Activated T-cell treated with anti-CD3 and anti-CD28 coated beads for 1 hour (primary cell): ENCODE results near the gene JAKMIP2.
A peak's percentile ranks its signal among the peaks of the same experiment; 100 is the strongest.
"Not testable (repeated sequence)": the region's sequence is repeated elsewhere in the genome, so short reads cannot be mapped to it uniquely, and the experiment has no call there.

ENCODE experiments used
- DNase-seq: peaks from one replicate; pipeline ENCODE4 v3.0.0-alpha.2; 2020; ENCODE audit warnings: low read depth

JAKMIP2 gene

DNA sequence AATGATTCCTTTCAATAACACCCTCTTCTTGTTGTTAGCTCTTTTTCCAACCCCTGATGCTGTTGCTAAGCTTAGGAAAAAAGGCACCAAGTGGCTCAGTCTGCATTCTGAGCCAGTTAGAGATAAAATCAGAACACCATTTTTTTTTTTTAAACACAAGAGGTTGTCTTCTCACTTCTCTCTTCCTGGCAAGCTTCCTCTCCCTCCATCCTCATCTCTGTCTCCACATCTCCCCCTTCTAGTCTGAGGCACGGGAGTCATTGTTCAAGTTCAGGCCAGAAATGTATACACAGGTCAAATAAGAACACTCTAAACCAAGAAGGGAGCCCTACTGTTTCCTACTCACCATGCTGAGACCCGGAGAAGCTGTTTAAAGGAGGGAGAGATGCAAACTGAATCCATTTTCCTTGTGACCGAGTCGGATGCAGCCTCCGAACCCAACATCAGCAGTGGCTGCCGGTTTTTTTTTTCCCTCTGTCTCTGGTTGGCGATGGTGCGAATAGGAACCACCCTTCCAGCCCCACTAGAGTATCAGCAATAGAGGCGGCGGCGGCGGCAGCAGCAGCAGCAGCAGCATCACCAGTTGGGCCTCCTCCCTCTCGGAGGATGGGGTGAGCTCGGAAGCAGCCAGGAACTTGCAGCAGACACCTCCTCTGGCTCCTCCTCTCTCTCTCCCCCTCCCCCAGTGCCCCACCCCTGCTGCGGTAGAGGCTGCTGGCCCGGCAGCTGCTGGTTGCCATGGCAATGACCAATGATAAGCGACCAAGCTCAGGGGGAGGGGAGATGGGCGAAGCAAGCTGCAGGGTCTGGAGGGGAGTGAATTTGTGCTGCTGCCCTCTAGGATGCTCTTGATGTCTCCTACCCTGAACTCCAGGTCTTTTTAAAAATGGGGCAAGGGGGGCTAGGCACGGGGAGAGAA is at the start of gene JAKMIP2:
JAKMIP2 (minus strand) TSS at position 619 of the 919 bp plus-strand sequence. CDS start 110,922 bp downstream, outside the sequence.
- peak; percentile 52 for DNase-seq

DNA sequence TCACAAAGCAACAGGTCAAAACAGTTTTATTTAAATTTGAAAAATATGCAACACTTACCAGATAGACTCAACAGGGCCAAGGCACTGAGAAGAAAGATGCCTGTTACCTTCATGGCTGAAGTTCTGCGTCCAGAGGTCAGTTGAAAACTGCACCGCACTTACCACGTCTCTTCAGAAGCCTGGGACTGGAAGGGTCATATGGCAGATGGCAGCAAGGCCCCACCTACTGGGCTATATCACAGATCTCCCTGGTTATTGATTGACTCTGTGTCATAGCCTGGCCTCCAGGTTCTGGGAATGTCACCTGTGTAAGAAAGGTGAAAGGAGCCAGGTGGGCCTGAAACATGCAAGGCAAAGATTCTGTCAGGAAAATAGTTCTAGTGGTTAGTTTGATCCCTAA is 48.9 kb upstream of the JAKMIP2 start, which contains the start of gene SPINK1:
SPINK1 (minus strand) TSS at position 207 of the 400 bp plus-strand sequence; CDS start at position 113, 94 bp downstream.
- no peak for DNase-seq

DNA sequence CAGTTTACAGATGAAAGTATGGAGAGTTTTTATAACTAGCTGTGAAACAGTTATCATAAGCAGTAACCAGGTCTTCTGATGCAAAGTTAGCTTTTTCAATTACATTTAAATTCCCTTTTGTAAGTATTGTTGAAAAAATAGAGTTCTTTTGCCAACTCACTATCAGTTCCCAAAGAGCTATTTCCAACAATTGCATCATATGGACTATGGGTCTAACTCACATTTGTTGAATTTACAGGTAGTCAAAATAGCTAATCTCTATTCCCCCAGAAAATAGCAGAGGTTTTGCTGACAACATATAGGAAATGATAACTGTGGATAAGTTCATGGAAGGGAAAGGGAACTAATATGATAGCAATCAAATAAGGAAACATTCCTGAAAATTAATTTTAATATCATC is 47.5 kb upstream of the JAKMIP2 start:
- no peak for DNase-seq

DNA sequence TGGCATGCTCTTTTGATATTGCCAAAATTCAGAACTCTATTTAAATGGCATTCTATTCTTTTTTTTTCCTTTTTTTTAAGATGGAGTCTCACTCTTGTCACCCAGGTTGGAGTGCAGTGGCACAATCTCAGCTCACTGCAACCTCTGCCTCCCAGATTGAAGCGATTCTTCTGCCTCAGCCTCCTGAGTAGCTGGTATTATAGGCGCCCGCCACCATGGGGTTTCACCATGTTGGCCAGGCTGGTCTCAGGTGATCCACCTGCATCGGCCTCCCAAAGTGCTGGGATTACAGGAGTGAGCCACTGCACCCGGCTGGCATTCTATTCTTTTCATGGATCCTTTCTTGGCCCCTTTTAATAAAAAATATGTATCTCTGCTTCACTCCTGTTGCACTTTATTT is 44.5 kb upstream of the JAKMIP2 start:
- not testable (repeated sequence) for DNase-seq

DNA sequence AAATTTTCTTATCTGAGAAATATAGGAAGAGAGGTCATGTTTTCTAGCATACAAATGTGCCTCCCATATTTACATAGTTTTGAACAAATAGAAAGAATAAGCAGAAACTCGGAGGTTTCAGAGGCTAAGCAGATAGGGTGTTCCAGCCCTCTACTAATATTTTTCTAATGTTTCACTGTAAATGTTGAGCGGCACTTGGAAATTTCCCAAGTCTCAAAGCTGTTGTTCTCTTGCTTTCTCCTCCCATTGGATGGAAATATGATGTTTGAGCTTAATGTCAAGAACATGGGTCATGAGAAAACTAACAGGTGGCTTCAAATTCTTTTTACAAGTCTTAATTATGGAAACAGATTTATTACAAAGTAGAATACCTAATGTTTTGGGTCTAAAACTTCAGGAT is 43.8 kb upstream of the JAKMIP2 start:
- no peak for DNase-seq

DNA sequence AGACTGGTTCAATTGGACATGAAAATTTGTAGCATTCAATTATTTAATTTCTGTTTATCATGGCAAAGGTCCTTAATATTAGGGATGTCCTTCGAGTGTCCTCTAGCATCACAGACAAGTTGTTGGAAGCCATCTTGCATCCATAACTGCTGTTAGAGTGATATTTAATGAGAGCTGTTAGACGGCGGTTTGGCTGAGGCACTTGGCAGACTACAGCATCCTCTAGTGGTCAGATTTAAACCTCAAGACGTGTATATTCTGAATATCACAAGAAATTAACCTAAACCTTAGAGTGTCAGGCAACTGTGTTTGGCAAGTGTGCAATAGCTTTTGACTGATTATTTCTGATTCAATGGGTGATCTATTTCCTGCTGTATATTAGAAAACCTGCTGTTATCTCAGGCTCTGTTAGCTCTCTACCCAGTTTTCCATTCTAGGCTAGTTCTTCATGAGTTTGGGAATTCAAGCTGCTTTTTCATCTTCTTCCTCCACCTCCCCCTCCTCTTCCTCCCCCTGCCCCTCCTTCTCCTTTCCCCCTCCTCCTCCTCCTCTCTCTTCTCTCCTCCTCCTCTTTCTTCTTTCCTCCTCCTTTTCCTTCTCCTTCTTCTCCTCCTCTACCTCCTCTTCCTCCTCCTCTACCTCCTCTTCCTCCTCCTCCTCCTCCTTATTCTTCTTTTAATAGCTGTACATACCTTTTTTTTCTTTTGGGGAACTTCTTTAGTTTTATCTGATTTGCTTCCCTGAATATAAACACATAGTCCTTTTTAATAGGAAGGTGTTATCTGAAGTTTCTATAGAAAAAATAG is 40.4 kb upstream of the JAKMIP2 start:
- no peak for DNase-seq

DNA sequence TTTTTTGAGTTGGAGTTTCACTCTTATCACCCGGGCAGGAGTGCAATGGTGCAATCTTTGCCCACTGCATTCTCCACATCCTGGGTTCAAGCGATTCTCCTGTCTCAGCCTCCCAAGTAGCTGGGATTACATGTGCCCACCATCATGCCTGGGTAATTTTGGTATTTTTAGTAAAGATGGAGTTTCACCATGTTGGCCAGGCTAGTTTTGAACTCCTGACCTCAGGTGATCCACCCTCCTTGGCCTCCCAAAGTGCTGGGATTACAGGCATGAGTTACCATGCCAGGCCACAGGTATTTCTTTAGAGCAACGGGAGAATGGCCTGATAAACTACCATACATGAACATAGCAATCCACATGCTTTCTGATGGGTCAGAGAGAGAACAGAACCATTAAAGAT is 39.7 kb upstream of the JAKMIP2 start:
- not testable (repeated sequence) for DNase-seq

DNA sequence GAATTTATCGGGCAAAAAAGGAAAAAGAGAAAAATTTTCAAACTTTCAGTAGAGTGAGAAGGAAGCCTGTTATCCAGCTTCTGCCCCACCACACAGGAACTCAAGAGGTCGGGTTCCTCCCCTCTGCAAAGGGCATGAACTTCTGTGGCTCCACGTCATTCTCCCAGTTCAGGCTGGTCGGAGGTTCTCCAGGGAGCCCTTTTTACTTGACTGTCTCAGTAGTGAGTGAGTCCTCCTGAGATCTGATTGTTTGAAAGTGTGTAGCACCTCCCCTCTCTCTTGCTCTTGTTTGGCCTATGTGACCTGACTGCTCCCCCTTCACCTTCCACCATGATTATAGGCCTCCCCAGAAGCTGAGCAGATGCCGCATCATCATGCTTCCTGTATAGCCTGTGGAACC is 39.2 kb upstream of the JAKMIP2 start:
- no peak for DNase-seq

DNA sequence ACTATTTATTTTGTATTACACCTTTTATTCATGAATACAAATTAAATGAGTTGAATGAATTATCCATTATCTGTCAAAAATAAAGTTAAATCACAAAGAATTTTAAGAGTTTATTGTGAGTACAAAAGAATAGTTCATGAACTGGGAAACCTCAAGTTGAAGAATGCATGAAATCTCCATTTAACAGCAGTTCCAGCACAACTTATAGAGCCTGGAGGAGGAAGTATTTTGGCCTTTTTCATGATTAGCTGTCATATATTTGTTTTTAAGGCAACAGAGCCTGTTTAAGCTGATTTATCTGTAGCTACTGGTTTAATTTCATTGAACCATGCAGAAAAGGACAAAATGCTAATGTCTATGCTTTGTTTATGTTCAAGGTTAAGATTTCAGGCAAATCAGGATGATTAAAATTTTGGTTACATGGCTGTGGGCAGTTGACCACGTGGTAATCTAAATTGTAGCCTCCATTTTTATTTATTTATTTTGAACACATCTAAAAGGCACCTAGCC is 36.8 kb upstream of the JAKMIP2 start:
- no peak for DNase-seq

DNA sequence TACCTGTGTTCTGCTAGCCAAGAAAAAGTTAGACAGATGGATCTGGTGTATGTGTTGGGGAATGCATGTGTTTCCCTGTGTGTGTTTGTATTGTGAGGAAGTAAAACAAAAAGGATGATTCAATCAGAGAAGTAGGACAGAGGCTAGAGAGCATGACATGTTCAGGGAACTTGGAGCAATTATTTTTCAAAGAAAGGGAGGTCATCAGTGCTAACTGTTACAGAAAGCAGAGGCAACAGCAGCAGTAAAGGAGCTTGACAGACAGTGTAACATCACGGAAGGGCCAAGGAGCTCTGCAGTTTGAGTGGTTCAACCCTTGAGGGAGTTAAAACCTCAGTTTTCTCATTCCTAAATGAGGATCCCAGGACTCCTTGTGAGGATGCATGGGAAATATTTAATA is 35.8 kb upstream of the JAKMIP2 start:
- DNase-seq: no peak

DNA sequence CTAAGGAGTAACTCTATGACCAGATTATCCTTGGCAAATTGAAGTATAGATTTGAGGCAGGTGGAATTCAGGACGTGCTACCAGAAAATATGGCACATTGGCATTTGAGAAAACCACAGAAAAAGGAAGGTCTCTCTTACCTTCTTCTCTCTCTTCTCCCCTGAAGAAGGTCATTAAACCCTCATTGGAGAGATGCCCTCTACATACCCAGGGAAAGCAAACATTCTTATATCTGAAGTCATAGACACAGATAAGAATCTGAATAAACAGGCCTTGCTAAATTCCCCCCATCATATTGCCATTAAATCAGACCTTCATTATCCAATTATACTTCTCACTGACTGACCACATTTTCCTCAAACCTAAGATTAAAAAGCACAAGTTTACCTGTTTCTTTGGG is 31.2 kb upstream of the JAKMIP2 start:
- no peak for DNase-seq

DNA sequence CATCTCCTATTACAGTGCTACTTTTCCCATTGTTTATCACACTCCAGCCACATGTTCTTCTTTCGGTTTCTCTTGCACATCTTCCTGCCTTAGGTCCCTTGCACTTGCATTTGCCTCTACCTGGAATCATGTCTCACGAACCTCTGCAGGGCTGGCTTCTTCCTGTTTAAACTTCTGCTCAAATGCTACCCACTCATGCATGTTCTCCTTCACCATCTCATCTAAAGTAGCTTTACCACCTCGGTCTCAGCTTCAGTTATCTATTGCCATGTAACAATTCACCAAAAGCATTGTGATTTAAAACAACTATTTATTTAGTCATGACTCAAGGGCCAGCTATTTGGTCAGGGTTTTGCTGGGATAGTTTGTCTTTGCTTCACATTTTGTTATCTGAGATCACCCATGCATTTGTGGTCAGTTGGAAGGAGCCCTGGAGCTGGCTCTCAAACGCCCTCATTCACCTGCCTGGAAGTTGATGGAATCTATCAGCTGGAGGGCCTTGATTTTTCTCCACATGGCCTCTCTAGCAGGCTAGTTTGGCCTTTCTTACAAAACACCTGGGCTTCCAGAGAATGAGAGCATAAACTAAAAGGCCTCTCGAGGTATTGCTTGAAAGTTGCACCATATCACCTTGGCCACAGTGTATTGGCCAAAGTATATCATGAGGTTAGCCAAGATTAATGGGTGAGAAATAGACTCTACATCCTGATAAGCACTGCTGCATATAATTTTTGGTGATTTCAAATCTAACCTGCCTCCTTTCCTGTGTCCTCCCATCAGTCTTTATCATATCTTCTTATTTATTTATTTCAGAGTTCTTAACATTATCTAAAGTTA is 27.5 kb upstream of the JAKMIP2 start:
- DNase-seq: no peak

DNA sequence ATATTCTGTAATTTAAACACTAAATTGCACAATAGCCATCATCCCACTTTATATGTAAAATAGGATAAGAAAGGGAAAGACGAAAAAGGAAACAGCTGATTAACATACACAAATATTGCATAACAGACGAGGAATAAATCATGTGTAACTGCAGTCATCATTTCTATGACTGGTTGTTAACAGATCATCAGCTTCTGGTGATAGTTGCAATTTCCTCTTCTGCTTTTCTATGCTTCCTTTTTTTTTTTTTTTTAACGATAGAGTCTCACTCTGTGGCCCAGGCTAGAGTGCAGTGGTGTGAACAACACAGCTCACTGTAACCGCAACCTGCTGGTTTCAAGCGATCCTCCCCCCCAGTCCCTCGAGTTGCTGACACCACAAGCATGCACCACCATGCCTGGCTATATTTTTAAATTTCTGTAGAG is 22.5 kb upstream of the JAKMIP2 start:
- DNase-seq: no peak

DNA sequence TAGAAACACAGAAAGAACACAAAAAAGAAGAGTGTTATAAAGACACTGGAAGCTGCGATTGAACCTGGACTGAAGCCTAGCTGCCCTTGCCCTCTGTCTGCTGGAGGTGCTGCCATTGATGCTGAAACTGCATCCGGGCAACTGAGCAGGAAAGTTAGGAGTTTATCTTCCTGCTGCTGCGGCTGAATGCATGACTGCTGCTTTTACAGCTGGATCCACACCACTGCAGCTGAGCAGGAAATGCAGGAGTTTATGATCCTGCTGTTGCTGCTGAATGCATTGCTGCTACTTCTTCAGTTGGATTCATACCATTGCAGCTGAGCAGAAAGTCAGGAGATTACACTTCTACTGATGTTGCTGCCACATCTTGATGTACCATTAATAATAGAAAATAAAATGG is 21.8 kb upstream of the JAKMIP2 start:
- no peak for DNase-seq

DNA sequence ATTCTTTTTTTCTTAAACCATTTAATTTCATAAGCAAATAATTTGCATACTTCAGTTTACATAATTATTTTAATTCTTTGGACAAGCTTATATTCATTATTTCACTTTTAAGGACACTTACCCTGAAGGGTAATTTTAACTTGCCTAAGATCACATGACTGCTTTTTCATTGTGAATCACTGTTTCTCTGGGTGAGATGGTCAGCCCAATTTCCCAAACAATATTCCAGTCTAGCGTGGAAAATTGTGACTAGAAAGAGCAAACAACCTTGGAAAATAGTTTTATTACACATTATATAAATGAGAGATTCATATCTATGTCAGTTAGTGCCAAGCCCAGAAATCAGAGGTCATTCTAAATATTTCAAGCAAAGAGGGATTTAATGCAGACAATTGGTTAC is 21.4 kb upstream of the JAKMIP2 start:
- no peak for DNase-seq

DNA sequence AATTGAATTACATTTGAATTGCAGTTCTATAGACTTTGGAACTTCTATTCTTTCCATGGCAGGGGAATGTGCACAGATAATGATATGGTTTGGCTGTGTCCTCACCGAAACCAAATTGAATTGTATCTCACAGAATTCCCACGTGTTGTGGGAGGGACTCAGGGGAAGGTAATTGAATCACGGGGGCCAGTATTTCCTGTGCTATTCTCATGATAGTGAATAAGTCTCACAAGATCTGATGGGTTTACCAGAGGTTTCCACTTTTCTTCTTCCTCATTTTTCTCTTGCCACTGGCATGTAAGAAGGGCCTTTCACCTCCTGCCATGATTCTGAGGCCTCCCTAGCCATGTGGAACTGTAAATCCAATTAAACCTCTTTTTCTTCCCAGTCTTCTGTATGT is 20.6 kb upstream of the JAKMIP2 start:
- DNase-seq: not testable (repeated sequence)

DNA sequence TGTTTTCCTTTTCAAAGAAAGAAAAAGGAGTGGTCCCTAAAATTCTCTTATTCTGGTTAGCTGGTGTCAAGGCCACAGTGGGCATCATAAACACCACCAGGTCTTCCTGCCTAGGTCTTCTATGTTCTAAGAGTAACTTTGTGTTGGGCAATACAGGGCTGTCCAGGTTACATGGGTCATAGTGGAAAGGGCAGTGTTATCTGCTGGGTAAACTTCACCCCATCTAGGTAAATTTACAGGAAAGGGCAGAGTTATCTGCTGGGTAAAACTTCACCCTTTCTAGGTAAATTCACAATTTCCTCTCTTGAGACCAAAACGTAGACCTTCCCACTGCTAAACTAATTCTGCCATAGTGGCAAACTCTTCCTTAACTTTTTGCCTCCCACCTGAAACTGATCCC is 18.9 kb upstream of the JAKMIP2 start:
- no peak for DNase-seq

DNA sequence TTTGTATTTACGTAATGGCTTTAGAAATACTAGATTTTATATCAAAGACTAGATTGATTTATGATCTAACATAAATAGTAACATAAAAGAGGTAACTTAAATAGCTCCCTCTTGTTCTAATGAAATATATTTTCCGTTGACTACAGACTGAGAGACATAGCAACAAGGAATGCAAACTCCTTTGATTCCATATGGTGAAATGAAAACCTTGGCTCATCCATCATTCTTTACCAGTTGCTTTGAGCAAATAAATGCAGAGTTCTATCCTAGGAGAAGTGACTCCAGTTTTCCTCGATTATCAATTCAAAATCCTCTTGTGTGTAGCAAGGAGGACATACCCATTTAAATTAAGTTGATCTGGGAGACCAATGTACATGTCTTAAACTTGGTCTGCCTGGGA is 18.0 kb upstream of the JAKMIP2 start:
- DNase-seq: no peak

DNA sequence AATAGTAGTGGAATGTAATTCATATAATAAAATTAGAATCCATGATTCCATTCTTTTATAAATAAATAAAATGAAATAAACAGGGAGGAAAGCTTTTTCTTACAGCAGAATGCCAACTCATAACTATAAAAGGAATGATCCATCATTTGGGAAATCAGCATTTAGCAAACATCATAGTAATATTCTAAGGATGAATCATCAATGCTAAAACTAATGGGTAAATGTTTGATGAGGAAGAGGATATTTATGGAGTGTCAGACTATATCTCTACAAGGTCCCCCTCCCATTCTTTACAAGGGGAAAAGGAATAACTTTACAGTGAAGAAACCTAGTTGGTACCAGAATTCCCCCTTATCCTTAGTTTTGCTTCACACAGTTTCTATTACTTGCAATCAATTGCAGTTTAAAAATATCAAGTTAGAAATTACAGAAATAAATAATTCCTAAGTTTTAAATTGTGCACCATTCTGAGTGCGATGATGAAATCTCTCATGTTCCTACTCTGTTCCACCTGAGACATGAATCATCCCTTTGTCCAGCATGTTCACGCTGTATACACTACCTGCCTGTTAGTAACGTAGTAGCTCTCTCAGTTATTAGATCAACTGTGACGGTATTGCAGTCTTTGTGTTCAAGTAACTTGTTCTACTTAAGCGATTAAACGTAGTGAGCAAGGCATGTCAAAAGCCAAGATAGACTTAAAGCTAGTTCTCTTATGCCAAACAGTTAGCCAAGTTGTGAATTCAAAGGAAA is 14.2 kb upstream of the JAKMIP2 start:
- DNase-seq: no peak

DNA sequence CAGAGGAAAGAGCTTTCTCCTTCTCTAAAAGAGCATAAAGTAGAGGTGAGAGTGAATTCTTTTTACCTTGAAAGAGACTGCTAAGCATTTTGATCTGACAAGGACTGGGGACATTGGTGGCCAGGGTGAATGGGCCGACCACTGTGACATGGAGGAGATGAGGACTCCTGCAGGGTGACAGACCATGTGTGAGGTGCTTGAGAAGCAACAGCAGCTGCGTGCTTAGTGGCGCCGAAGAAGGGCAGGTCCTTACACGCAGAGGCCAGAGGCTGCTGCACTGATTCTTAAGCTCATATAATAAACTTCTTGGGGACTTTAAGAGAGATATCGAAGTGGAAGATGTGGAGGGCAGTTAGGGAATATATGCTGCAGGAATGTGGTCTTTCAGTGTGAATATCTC is 8.7 kb upstream of the JAKMIP2 start:
- DNase-seq: no peak

DNA sequence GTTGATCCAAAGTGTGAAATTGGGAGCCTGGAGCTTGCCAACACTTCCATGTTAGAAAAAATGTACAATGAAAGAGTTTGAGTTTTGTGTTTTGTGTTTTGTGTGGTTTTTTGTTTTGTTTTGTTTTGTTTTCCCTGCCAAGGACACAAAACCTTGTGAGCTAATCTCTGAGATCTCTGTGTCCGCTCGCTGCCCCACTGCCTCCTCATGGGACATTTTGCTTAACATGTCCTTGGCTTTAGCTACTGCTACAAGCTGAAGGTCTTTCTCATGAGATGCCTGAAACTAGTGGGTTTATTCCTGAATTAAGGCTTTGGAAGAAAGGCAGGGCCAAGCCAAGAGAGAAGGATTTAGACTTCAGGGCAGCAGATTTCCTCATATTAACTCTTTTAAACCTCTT is 7.3 kb upstream of the JAKMIP2 start:
- DNase-seq: no peak
